Vagina (tissue), 2 donors: Measurements from ENCODE around the gene KCNH3. TPM values are rescaled to one million over a fixed set of nuclear protein-coding genes. Genes with fewer than 3 reads are reported as not detected.

Experiments used
- DNase-seq, 2 donors: peaks; one replicate each; pipeline ENCODE4 v3.0.0-alpha.2; 2017; ENCODE audit errors: extremely low spot score in 2 of 2
- H3K27ac ChIP-seq: fragments of 200-600 bp; sonication (generic); one replicate; pipeline ENCODE4 v1.5.1; 2019
- H3K27me3 ChIP-seq: fragments of 200-600 bp; sonication (generic); one replicate; pipeline ENCODE4 v1.5.1; 2019
- H3K36me3 ChIP-seq, 2 donors: fragments of 200-600 bp; sonication (generic); one replicate each; pipeline ENCODE4 v1.5.1; 2017 to 2019
- H3K4me1 ChIP-seq: fragments of 200-600 bp; sonication (generic); one replicate; pipeline ENCODE4 v1.5.1; 2019
- H3K4me3 ChIP-seq, 2 donors: fragments of 200-600 bp; sonication (generic); 1 replicate in 1 of 2; 2 replicates in 1 of 2; pipeline ENCODE4 v1.5.1; 2016 to 2019
- H3K9me3 ChIP-seq: fragments of 200-600 bp; sonication (generic); one replicate; pipeline ENCODE4 v1.5.1; 2019
- CTCF ChIP-seq, 3 experiments: fragments of 450-650 bp in 2 of 3; fragments of 200-600 bp in 1 of 3; sonication (generic) in 1 of 3; IDR thresholded peaks; one replicate each; pipeline ENCODE4 v1.5.1; 2017 to 2019; ENCODE audit warnings: antibody characterized with exemption in 3 of 3, mild to moderate bottlenecking in 2 of 3, moderate library complexity in 2 of 3
- POLR2A ChIP-seq, 2 donors: fragments of 450-650 bp; IDR thresholded peaks; one replicate each; pipeline ENCODE4 v1.6.1; 2017; ENCODE audit warnings: antibody characterized with exemption in 2 of 2, mild to moderate bottlenecking in 2 of 2, moderate library complexity in 2 of 2
- POLR2AphosphoS5 ChIP-seq, 2 donors: sonication (generic); formaldehyde crosslinking; IDR thresholded peaks; one replicate each; pipeline ENCODE4 v1.9.0; 2017; ENCODE audit warnings: antibody characterized with exemption in 2 of 2, mild to moderate bottlenecking in 2 of 2, low read depth in 1 of 2; ENCODE audit not compliant: insufficient read depth in 1 of 2
- intact Hi-C: fragments of 100-400 bp; cut with DNase I; formaldehyde crosslinking; loops from one replicate; pipeline ENCODE4 v1.15.1; 2023
- total RNA-seq: library from RNA; depleted of rRNA; stranded (reverse); fragments of >200 nt; gene quantifications from one replicate; pipeline ENCODE4 v1.2.3, GENCODE V29; 2016

The KCNH3 gene
- total RNA-seq, 1 donor from 2014 or later, result not detected

DNA sequence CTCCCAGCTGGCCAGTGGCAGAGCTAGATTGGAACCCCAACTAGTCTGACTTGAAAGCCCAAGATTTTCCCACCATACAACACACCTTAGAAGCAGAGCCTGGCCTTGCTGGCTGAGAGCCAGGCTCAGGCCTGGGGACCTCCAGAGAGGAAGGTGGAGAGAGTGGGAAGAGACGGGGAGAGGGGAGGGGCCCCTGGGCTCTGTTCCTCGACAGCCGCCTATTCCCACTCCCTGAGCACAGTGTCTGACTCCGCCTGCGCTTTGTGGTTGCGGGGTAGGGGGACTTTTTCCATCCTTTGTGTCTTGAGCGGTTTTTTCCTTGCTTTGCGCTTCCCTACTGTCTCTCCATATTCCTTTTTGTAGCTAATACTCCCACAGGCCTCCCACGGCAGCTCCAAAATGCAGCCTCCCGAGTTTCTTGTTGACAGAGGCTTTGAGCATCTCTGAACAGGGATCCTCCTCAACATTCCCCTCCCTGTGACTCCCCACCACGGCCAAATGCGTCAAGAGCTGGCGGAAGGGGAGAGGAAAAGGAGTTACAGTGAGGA lies 4.0 kb upstream of the KCNH3 start:
- no peak overlapping the region for H3K27ac ChIP-seq
- no peaks in the 10 kb centered on the region for H3K36me3 ChIP-seq
- peaks cover 15% of the 10 kb centered on the region for H3K4me1 ChIP-seq
- intact Hi-C loops, result no loop called here
- peak in 1 of 2 donors; percentile 42 for DNase-seq
- H3K4me3 ChIP-seq, result no peak overlapping the region
- TF ChIP-seq CTCF (IDR thresholded peaks at IDR 0.05) (no peak), POLR2A (IDR thresholded peaks at IDR 0.05) (no peak), POLR2AphosphoS5 (IDR thresholded peaks at IDR 0.05; ENCODE audit: insufficient read depth in 1 of 2, low read depth in 1 of 2) (no peak)
- H3K27me3 ChIP-seq, result peaks cover 4% of the 10 kb centered on the region
- H3K9me3 ChIP-seq, result no peaks in the 10 kb centered on the region

GRCh38 chr12:49535921-49536525 lies 2.8 kb upstream of the KCNH3 start:
- Histone ChIP-seq H3K27me3 (peaks cover 4% of the 10 kb centered on the region), H3K4me3 (no peak overlapping the region), H3K27ac (no peak overlapping the region), H3K36me3 (no peaks in the 10 kb centered on the region), H3K4me1 (peaks cover 15% of the 10 kb centered on the region), H3K9me3 (no peaks in the 10 kb centered on the region)
- peak in 1 of 2 donors; percentile 56 for DNase-seq
- intact Hi-C loops, result no loop called here
- no peak for TF ChIP-seq POLR2A (IDR thresholded peaks at IDR 0.05)
- no peak for TF ChIP-seq POLR2AphosphoS5 (IDR thresholded peaks at IDR 0.05; ENCODE audit: insufficient read depth in 1 of 2, low read depth in 1 of 2)
- TF ChIP-seq CTCF (IDR thresholded peaks at IDR 0.05), result no peak

DNA sequence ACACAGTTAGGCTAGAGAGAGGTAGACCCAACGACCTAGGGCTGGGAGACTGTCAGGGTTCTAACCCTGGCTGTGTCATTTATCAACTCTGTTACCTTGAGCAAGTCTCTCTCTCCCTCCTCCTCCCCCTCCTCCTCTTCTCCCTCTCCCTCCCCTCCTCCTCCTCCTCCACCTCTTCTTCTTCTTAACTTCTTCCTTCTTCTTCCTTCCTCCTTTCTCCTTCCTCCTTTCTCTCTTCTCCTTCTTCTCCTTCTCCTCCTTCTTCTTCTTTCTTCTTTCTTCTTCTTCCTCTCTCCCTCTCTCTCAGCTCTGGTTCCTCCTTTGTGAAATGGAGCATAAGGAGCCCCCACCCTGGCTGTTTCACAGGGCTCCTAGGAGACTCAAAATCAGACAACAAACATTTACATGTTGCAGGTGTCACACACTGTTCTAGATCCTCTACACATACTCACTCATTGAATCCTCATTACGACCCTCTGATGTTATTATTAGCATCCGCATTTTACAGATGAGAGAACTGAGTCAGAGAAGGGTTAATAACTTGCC lies 2.2 kb upstream of the KCNH3 start:
- Histone ChIP-seq H3K4me3 (no peak overlapping the region), H3K27ac (no peak overlapping the region), H3K9me3 (no peaks in the 10 kb centered on the region), H3K4me1 (peaks cover 15% of the 10 kb centered on the region), H3K27me3 (peaks cover 4% of the 10 kb centered on the region), H3K36me3 (no peaks in the 10 kb centered on the region)
- TF ChIP-seq POLR2AphosphoS5 (IDR thresholded peaks at IDR 0.05; ENCODE audit: insufficient read depth in 1 of 2, low read depth in 1 of 2) (no peak), CTCF (IDR thresholded peaks at IDR 0.05) (no peak), POLR2A (IDR thresholded peaks at IDR 0.05) (no peak)
- no peak for DNase-seq
- intact Hi-C loops, result no loop called here

- DNase-seq, result no peak
Observed at GRCh38 chr12:49537231-49537751, 1.5 kb upstream of the KCNH3 start.

More at GRCh38 chr12:49537231-49537751, 1.5 kb upstream of the KCNH3 start:
- Histone ChIP-seq H3K4me3 (peak overlapping the region; percentile 48 to 57), H3K36me3 (no peaks in the 10 kb centered on the region), H3K27ac (no peak overlapping the region), H3K9me3 (no peaks in the 10 kb centered on the region), H3K4me1 (peaks cover 15% of the 10 kb centered on the region), H3K27me3 (peaks cover 4% of the 10 kb centered on the region)
- TF ChIP-seq POLR2A (IDR thresholded peaks at IDR 0.05), result no peak
- TF ChIP-seq POLR2AphosphoS5 (IDR thresholded peaks at IDR 0.05; ENCODE audit: insufficient read depth in 1 of 2, low read depth in 1 of 2), result no peak
- no peak for TF ChIP-seq CTCF (IDR thresholded peaks at IDR 0.05)
- intact Hi-C loops, result no loop called here
